ENCODE measurements around the gene GLMN.

DNA sequence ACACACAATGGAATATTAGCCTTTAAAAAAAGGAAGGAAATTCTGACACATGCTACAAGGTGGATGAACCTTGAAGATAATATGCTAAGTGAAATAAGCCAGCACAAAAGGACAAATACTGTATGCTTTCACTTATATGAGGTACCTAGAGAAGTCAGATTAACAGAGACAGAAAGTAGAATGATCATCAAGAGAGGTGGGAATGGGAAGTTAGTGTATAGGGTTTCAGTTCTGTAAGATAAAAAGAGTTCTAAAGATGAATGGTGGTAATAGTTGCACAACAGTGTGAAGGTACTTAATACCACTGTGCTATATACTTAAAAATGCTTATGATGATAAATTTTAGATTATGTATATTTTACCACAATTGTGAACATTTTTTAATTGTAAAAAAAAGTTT lies 7.2 kb upstream of the GLMN start:
- TF ChIP-seq POLR2A (IDR thresholded peaks at IDR 0.05), result no peak
- TF ChIP-seq, protein P1, sequence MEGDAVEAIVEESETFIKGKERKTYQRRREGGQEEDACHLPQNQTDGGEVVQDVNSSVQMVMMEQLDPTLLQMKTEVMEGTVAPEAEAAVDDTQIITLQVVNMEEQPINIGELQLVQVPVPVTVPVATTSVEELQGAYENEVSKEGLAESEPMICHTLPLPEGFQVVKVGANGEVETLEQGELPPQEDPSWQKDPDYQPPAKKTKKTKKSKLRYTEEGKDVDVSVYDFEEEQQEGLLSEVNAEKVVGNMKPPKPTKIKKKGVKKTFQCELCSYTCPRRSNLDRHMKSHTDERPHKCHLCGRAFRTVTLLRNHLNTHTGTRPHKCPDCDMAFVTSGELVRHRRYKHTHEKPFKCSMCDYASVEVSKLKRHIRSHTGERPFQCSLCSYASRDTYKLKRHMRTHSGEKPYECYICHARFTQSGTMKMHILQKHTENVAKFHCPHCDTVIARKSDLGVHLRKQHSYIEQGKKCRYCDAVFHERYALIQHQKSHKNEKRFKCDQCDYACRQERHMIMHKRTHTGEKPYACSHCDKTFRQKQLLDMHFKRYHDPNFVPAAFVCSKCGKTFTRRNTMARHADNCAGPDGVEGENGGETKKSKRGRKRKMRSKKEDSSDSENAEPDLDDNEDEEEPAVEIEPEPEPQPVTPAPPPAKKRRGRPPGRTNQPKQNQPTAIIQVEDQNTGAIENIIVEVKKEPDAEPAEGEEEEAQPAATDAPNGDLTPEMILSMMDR (IDR thresholded peaks at IDR 0.05), result no peak

Measured in testis (tissue), 2 donors.